Spleen (tissue), 11 donors: ENCODE data around the gene C2CD2. TPM values are rescaled to one million over a fixed set of nuclear protein-coding genes. Genes with fewer than 3 reads are reported as not detected.
A peak's percentile ranks its signal among the peaks of the same experiment; 100 is the strongest.

Experiments
- DNase-seq: peaks from one replicate; pipeline ENCODE4 v3.0.0-alpha.2; 2020
- H3K27ac ChIP-seq, 8 donors: fragments of 200-600 bp; sonication (generic) in 7 of 8; 1 replicate in 4 of 8; 2 replicates in 4 of 8; pipeline versions ENCODE4 v1.5.0 to v1.8.0; 2016 to 2021; ENCODE audit warnings: inconsistent platforms in 4 of 8, mild to moderate bottlenecking in 4 of 8, moderate library complexity in 1 of 8
- H3K27me3 ChIP-seq, 7 donors: fragments of 200-600 bp; sonication (generic) in 6 of 7; replicated peaks in 1 of 7; 1 replicate in 4 of 7; 2 replicates in 3 of 7; pipeline versions ENCODE4 v1.5.0 to v1.8.0; 2016 to 2021; ENCODE audit warnings: inconsistent platforms in 3 of 7, mild to moderate bottlenecking in 1 of 7
- H3K36me3 ChIP-seq, 6 donors: fragments of 200-600 bp; sonication (generic) in 5 of 6; 1 replicate in 4 of 6; 2 replicates in 2 of 6; pipeline versions ENCODE4 v1.5.0 to v1.8.0; 2016 to 2021; ENCODE audit warnings: inconsistent platforms in 2 of 6
- H3K4me1 ChIP-seq, 6 donors: fragments of 200-600 bp; sonication (generic) in 5 of 6; 1 replicate in 3 of 6; 2 replicates in 3 of 6; pipeline versions ENCODE4 v1.5.0 to v1.8.0; 2016 to 2021; ENCODE audit warnings: inconsistent platforms in 3 of 6
- H3K4me3 ChIP-seq, 8 donors: fragments of 200-600 bp; sonication (generic) in 7 of 8; 1 replicate in 4 of 8; 2 replicates in 4 of 8; pipeline versions ENCODE4 v1.5.0 to v1.8.0; 2016 to 2021; ENCODE audit warnings: inconsistent platforms in 4 of 8, mild to moderate bottlenecking in 4 of 8, moderate library complexity in 2 of 8
- H3K9me3 ChIP-seq, 8 donors: fragments of 200-600 bp; sonication (generic) in 7 of 8; 1 replicate in 4 of 8; 2 replicates in 4 of 8; pipeline versions ENCODE4 v1.5.0 to v1.8.0; 2016 to 2021; ENCODE audit warnings: inconsistent platforms in 4 of 8
- POLR2A ChIP-seq, 3 donors: fragments of 450-650 bp; IDR thresholded peaks; one replicate each; pipeline ENCODE4 v1.5.1; 2017; ENCODE audit warnings: antibody characterized with exemption in 3 of 3, mild to moderate bottlenecking in 1 of 3
- POLR2AphosphoS5 ChIP-seq, 3 donors: sonication (generic); formaldehyde crosslinking; IDR thresholded peaks; one replicate each; pipeline ENCODE4 v1.5.1; 2017; ENCODE audit warnings: antibody characterized with exemption in 3 of 3
- WGBS, 5 donors: extraction: QIAGEN DNeasy Blood & Tissue Kit in 3 of 5; methylation state at CpG; one replicate each; pipeline versions ENCODE4 v1.1.5 to v1.1.7; 2013 to 2018; 5-methylcytosine and 5-hydroxymethylcytosine counted together
- intact Hi-C: fragments of 100-400 bp; cut with DNase I; formaldehyde crosslinking; loops from one replicate; pipeline ENCODE4 v1.15.0; 2023; ENCODE audit warnings: low total_unique reads
- polyA plus RNA-seq, 3 donors: library from polyadenylated mRNA; stranded (reverse); fragments of 200-250 nt; gene quantifications; one replicate each; pipeline ENCODE4 v1.2.1, GENCODE V29; 2013
- total RNA-seq, 7 donors: library from RNA; depleted of rRNA in 3 of 7; stranded (reverse); fragments of >200 nt in 3 of 7; fragmentation: NEBNext Ultra II Directional in 4 of 7; extraction: Animal tissue kit (Norgen Biotek cat#: 25700) in 4 of 7; gene quantifications; one replicate each; pipeline versions ENCODE4 v1.1.0 to v1.2.1, GENCODE V29; 2016 to 2021
- TF ChIP-seq, protein P1 (sequence below), 11 experiments: fragments of 200-600 bp in 7 of 11; fragments of 450-650 bp in 4 of 11; sonication (generic) in 4 of 11; IDR thresholded peaks in 8 of 11; conservative IDR thresholded peaks in 3 of 11; 1 replicate in 7 of 11; 2 replicates in 4 of 11; pipeline versions ENCODE4 v1.4.0 to v1.8.0; 2016 to 2021; ENCODE audit warnings: antibody characterized with exemption in 11 of 11, inconsistent platforms in 4 of 11, mild to moderate bottlenecking in 1 of 11
- donor health status: healthy with polysubstance abuse.
- donor health status: DM: no; HTN: no; CAD: no; lungs with moderate emphysema.
- donor health status: DM: no; HTN: no; CAD: no.
- donor health status: Bipolar disorder and iron deficiency.
- donor health status: healthy.
- donor health status: DM: no; HTN: no; CAD: no.
- donor health status: DM: yes; HTN: yes; CAD: no.

C2CD2 gene
- total and polyA plus RNA-seq, 10 donors = 12.9 to 163 (median 98.9) TPM

DNA sequence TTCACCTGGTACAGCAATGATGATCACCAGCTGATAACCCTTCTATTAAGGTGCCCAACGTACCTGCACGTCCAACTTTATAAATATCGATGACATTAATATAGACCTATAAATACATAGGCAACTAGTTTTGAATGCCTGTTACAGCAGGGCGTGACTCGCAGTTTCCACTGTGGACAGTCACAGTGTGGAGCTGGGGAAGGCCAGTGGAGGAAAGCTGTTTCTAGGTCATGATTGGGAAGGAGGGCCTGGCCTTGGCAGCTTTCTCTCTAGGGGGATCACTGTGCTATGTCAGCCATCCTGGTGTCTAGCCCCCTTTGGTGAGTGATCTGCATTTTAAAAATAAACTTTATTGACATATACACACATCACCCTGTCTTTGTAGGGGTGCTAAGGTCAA lies 70.2 kb downstream of the C2CD2 start:
- H3K9me3 ChIP-seq = no peaks in the 10 kb centered on the region
- DNase-seq = peak; percentile 28
- H3K36me3 ChIP-seq = peaks cover 0 to 20% (median 0%) of the 10 kb centered on the region in 6 donors
- TF ChIP-seq POLR2A (IDR thresholded peaks at IDR 0.05) = no peak
- TF ChIP-seq, protein P1, sequence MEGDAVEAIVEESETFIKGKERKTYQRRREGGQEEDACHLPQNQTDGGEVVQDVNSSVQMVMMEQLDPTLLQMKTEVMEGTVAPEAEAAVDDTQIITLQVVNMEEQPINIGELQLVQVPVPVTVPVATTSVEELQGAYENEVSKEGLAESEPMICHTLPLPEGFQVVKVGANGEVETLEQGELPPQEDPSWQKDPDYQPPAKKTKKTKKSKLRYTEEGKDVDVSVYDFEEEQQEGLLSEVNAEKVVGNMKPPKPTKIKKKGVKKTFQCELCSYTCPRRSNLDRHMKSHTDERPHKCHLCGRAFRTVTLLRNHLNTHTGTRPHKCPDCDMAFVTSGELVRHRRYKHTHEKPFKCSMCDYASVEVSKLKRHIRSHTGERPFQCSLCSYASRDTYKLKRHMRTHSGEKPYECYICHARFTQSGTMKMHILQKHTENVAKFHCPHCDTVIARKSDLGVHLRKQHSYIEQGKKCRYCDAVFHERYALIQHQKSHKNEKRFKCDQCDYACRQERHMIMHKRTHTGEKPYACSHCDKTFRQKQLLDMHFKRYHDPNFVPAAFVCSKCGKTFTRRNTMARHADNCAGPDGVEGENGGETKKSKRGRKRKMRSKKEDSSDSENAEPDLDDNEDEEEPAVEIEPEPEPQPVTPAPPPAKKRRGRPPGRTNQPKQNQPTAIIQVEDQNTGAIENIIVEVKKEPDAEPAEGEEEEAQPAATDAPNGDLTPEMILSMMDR (IDR thresholded peaks at IDR 0.05 in 8 of 11, conservative IDR thresholded peaks at IDR 0.05 in 3 of 11) = no peak
- no peaks in the 10 kb centered on the region for H3K27me3 ChIP-seq
- H3K4me1 ChIP-seq = peaks cover 0 to 23% (median 8%) of the 10 kb centered on the region in 6 donors
- H3K27ac ChIP-seq = no peak overlapping the region
- H3K4me3 ChIP-seq = no peak overlapping the region
- intact Hi-C loops = no loop called here
- 86 to 93% (median 87%) methylated on average over 5 of the region's 5 CpGs for WGBS, 5 donors

DNA sequence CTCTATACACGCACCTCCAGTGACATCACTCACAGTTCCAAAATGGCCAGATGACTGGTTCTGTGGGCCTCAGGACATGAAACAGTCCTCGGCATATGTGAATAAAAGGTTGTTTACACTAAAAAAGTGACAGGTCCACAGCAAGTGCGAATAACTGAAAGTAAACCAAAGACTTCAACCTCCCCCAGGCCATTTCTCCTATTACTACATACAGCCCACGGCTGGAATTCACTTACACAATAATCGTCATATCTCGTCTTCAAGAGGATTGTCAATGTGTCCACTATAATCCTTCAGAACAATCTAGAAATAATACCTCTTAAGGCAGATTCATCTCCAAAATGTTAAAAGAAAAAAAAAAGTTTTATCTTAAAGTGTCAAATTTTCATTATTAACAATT lies 72.8 kb downstream of the C2CD2 start:
- Histone ChIP-seq H3K27me3 (no peaks in the 10 kb centered on the region), H3K9me3 (no peaks in the 10 kb centered on the region), H3K36me3 (peaks cover 0 to 9% (median 0%) of the 10 kb centered on the region in 6 donors), H3K4me1 (peaks cover 0 to 48% (median 26%) of the 10 kb centered on the region in 6 donors), H3K27ac (no peak overlapping the region), H3K4me3 (no peak overlapping the region)
- DNase-seq = no peak
- intact Hi-C loops = no loop called here
- 79 to 93% (median 87%) methylated on average over 6 of the region's 6 CpGs for WGBS, 5 donors
- TF ChIP-seq POLR2A (IDR thresholded peaks at IDR 0.05) (no peak), POLR2AphosphoS5 (IDR thresholded peaks at IDR 0.05) (no peak)
- TF ChIP-seq, protein P1 (IDR thresholded peaks at IDR 0.05 in 8 of 11, conservative IDR thresholded peaks at IDR 0.05 in 3 of 11) = no peak

DNA sequence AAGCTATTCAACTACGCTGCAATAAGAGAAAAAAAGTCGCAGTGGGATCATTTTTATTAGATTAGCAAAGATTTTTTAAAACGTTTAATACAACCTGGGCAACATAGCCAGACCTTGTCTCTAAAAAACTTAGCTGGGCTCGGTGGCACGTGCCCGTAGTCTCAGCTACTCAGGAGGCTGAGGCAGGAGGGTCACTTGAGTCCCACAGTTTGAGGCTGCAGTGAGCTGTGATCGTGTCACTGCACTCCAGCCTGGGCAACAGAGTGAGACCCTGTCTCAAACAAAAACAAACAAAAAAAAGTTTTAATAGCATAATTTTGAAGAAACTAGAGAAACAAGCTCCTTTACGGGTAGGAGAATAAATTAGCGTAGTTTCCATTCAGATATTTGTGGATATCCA lies 73.7 kb downstream of the C2CD2 start:
- no peaks in the 10 kb centered on the region for H3K9me3 ChIP-seq
- H3K27me3 ChIP-seq = no peaks in the 10 kb centered on the region
- peaks cover 0 to 48% (median 26%) of the 10 kb centered on the region in 6 donors for H3K4me1 ChIP-seq
- peak overlapping the region in 1 of 8 donors; percentile 89 for H3K27ac ChIP-seq
- DNase-seq = peak; percentile 62
- TF ChIP-seq POLR2AphosphoS5 (IDR thresholded peaks at IDR 0.05) (no peak), POLR2A (IDR thresholded peaks at IDR 0.05) (no peak)
- TF ChIP-seq, protein P1 (IDR thresholded peaks at IDR 0.05 in 8 of 11, conservative IDR thresholded peaks at IDR 0.05 in 3 of 11) = no peak
- intact Hi-C loops = no loop called here
- 80 to 93% (median 89%) methylated on average over 9 of the region's 9 CpGs for WGBS, 5 donors
- H3K4me3 ChIP-seq = peak overlapping the region in 5 of 8 donors; percentile 52 to 82 (median 63)
- H3K36me3 ChIP-seq = peaks cover 0 to 3% (median 0%) of the 10 kb centered on the region in 6 donors

DNA sequence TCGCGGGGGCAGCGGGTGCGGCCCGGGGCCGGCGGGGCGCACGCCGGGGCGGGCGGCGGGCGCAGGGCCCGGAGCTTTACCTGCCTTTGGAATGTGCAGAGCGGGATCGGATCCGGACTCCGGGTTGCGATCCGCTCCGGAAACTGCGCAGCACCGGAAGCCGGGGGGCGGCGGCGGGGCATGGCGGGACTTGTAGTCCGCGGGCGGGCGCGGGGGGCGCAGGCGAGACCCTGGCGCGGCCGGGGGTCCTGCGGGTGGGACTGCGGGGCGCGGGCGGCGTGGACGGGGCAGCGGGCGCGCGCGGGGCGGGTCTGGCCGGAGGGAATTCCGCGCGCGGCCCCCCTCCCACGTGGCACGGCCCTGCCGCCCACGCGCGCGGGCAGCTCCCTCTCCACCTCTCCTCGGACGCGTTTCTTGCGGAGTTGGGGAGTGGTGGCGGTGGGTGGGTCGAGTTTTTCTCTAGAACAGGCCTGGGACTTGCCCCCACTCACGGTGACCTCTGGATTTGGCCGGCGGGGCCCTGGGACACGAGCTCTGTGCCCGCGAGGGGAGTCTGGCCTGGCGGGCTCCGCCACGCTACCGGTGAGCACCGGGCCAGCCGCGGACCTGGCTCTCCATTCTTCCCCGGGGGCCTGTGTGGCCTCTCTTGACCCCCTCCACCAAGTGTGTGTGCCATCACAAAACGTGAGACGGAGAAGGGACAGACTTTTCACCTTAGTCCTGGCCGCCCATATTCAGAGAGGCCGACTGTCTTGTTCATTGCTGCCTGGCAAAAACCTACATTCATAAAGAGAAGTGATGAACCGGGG lies 74.4 kb downstream of the C2CD2 start, which contains the start of gene PRDM15:
TSS of gene PRDM15 (minus strand) at position 155 of the 809 bp plus-strand sequence. CDS start 18,981 bp downstream, outside the sequence.
- H3K27me3 ChIP-seq = no peaks in the 10 kb centered on the region
- peak within 1 kb of the TSS; percentile 48 to 82 (median 63) for H3K4me3 ChIP-seq
- peak; percentile 94 for DNase-seq
- H3K36me3 ChIP-seq = peaks cover 0 to 4% (median 0%) of the 10 kb centered on the region in 6 donors
- H3K9me3 ChIP-seq = no peaks in the 10 kb centered on the region
- 1 to 2% (median 1%) methylated on average over 42 to 89 of the region's 89 CpGs for WGBS, 5 donors
- peaks cover 0 to 45% (median 26%) of the 10 kb centered on the region in 6 donors for H3K4me1 ChIP-seq
- TF ChIP-seq, protein P1 (IDR thresholded peaks at IDR 0.05 in 8 of 11, conservative IDR thresholded peaks at IDR 0.05 in 3 of 11) = no peak
- peak in 2 of 3 donors; percentile 39 to 66 for TF ChIP-seq POLR2AphosphoS5 (IDR thresholded peaks at IDR 0.05)
- intact Hi-C loops = no loop called here
- H3K27ac ChIP-seq = peak within 1 kb of the TSS; percentile 58 to 95 (median 84)
